GM12878 (cell line): ENCODE results near the gene EHD2. TPM values are rescaled to one million over a fixed set of nuclear protein-coding genes. Genes with fewer than 3 reads are reported as not detected.

Experiments used
- ATAC-seq: fragments of 200-7000 bp; cut with Tn5 transposase; 3 replicates; pipeline ENCODE4 v1.9.1; 2020; ENCODE audit warnings: mild to moderate bottlenecking, moderate library complexity
- BruUV-seq: library from RNA; stranded (reverse); fragments of 400-500 nt; replicated peaks from 2 replicates; lab custom pipeline; 2021; lab: Mats Ljungman, UMichigan
- CTCF ChIA-PET: fragments of 300-600 bp; sonication (Branson Sonifier 250); formaldehyde crosslinking; extraction: SDS; loops from one replicate; lab custom pipeline; 2021; ENCODE audit warnings: inconsistent platforms; lab: Yijun Ruan, JAX
- POLR2A ChIA-PET: fragments of 350-600 bp; formaldehyde crosslinking; extraction: SDS; loops from one replicate; lab custom pipeline; 2021; ENCODE audit warnings: inconsistent platforms; lab: Charles Lee
- RAD21 ChIA-PET: fragments of 300-600 bp; sonication (Branson Sonifier 250); formaldehyde crosslinking; loops from one replicate; lab custom pipeline; 2023; ENCODE audit warnings: antibody characterized with exemption; ENCODE audit not compliant: unreplicated experiment; lab: Charles Lee
- SMC1A ChIA-PET: fragments of 300-600 bp; sonication (Branson Sonifier 250); formaldehyde crosslinking; loops from one replicate; lab custom pipeline; 2023; ENCODE audit not compliant: unreplicated experiment, uncharacterized antibody; lab: Charles Lee
- DNase-seq: peaks from one replicate; pipeline ENCODE4 v3.0.0-alpha.2; 2011; ENCODE audit warnings: low read depth, low spot score
- FAIRE-seq: peaks from 3 replicates; lab custom pipeline; 2011; peaks lifted over from hg19 to GRCh38; lab: Jason Lieb, UNC
- H2AFZ ChIP-seq: 2 replicates; pipeline ENCODE4 v1.6.0; 2011; ENCODE audit warnings: low read depth, low read length, control low read depth; ENCODE audit not compliant: control insufficient read depth
- H3K27ac ChIP-seq: 2 replicates; pipeline ENCODE4 v1.5.1; 2011; ENCODE audit warnings: control low read depth; ENCODE audit not compliant: control insufficient read depth, insufficient read depth
- H3K27me3 ChIP-seq, 2 experiments: replicated peaks in 1 of 2; 2 replicates each; pipeline versions ENCODE4 v1.6.0 to v1.6.1; 2011; ENCODE audit warnings: low read length in 1 of 2; ENCODE audit not compliant: control insufficient read depth in 2 of 2, insufficient read depth in 2 of 2
- H3K36me3 ChIP-seq, 2 experiments: 2 replicates each; pipeline ENCODE4 v1.5.1; 2011; ENCODE audit warnings: low read length in 1 of 2; ENCODE audit not compliant: control insufficient read depth in 2 of 2, insufficient read depth in 2 of 2
- H3K4me1 ChIP-seq: 2 replicates; pipeline ENCODE4 v1.6.1; 2011; ENCODE audit warnings: mild to moderate bottlenecking, low read length, moderate library complexity, mixed read lengths; ENCODE audit not compliant: control insufficient read depth, insufficient read depth
- H3K4me2 ChIP-seq: 2 replicates; pipeline ENCODE4 v1.6.0; 2011; ENCODE audit warnings: control low read depth; ENCODE audit not compliant: control insufficient read depth, insufficient read depth
- H3K4me3 ChIP-seq: fragments of 200-600 bp; sonication (generic); 2 replicates; pipeline ENCODE4 v1.5.1; 2016
- H3K79me2 ChIP-seq: 2 replicates; pipeline ENCODE4 v1.6.0; 2011; ENCODE audit warnings: low read length; ENCODE audit not compliant: control insufficient read depth, insufficient read depth
- H3K9ac ChIP-seq: 2 replicates; pipeline ENCODE4 v1.8.0; 2011; ENCODE audit warnings: low read length, control low read depth, mixed read lengths; ENCODE audit not compliant: control insufficient read depth, insufficient read depth
- H3K9me3 ChIP-seq: replicated peaks from 3 replicates; pipeline ENCODE4 v1.5.1; 2011; ENCODE audit warnings: mild to moderate bottlenecking, low read length; ENCODE audit not compliant: control insufficient read depth, insufficient read depth
- H4K20me1 ChIP-seq: 2 replicates; pipeline ENCODE4 v1.6.0; 2011; ENCODE audit not compliant: control insufficient read depth, insufficient read depth
- ATF2 ChIP-seq: IDR thresholded peaks from 2 replicates; pipeline ENCODE4 v1.6.1; 2012; ENCODE audit warnings: low read length, inconsistent platforms
- CBFB ChIP-seq: IDR thresholded peaks from 2 replicates; pipeline ENCODE4 v1.6.1; 2016; ENCODE audit warnings: antibody characterized with exemption, low read depth
- E2F8 ChIP-seq: fragments of 450-650 bp; IDR thresholded peaks from 2 replicates; pipeline ENCODE4 v1.6.1; 2018; ENCODE audit warnings: mild to moderate bottlenecking, low read depth, moderate library complexity; ENCODE audit not compliant: partially characterized antibody
- MXI1 ChIP-seq: fragments of 150-350 bp; IDR thresholded peaks from 2 replicates; pipeline ENCODE4 v1.6.1; 2011; ENCODE audit warnings: low read depth, mild to moderate bottlenecking, inconsistent platforms, low read length, improper control_type of control experiment
- NFXL1 ChIP-seq: fragments of 450-650 bp; IDR thresholded peaks from 2 replicates; pipeline ENCODE4 v1.6.1; 2017; ENCODE audit warnings: antibody characterized with exemption, mild to moderate bottlenecking, borderline replicate concordance
- PBX3 ChIP-seq: IDR thresholded peaks from 2 replicates; pipeline ENCODE4 v1.6.1; 2011; ENCODE audit warnings: mild to moderate bottlenecking, low read depth, low read length, moderate library complexity; ENCODE audit not compliant: insufficient replicate concordance
- POLR2AphosphoS5 ChIP-seq: IDR thresholded peaks from 2 replicates; pipeline ENCODE4 v1.6.1; 2011; ENCODE audit warnings: mild to moderate bottlenecking, low read length, inconsistent platforms
- SMAD5 ChIP-seq: IDR thresholded peaks from 2 replicates; pipeline ENCODE4 v1.6.1; 2016; ENCODE audit warnings: antibody characterized with exemption, low read depth
- SP1 ChIP-seq: IDR thresholded peaks from one replicate; pipeline ENCODE4 v1.6.1; 2011; ENCODE audit warnings: low read depth, low read length
- ZNF622 ChIP-seq: fragments of 450-650 bp; IDR thresholded peaks from 2 replicates; pipeline ENCODE4 v1.6.1; 2017; ENCODE audit warnings: mild to moderate bottlenecking, inconsistent platforms
- ZNF687 ChIP-seq: fragments of 450-650 bp; IDR thresholded peaks from 2 replicates; pipeline ENCODE4 v1.6.1; 2017; ENCODE audit warnings: mild to moderate bottlenecking, moderate library complexity
- WGBS: methylation state at CpG from one replicate; pipeline ENCODE4 v1.1.6; 2016; ENCODE audit warnings: low lambda C conversion rate; ENCODE audit not compliant: insufficient replicate concordance, insufficient coverage; ENCODE audit errors: missing lambda C conversion rate; 5-methylcytosine and 5-hydroxymethylcytosine counted together
- in situ Hi-C: fragments of 300-500 bp; cut with MboI; formaldehyde crosslinking; loops from 9 replicates; pipeline ENCODE4 v1.14.3; 2018; ENCODE audit warnings: mixed read lengths
- intact Hi-C: fragments of 100-400 bp; cut with micrococcal nuclease; formaldehyde crosslinking; loops from one replicate; pipeline ENCODE4 v1.14.2; 2022; ENCODE audit not compliant: unreplicated experiment
- polyA plus RNA-seq, 11 experiments: library from polyadenylated mRNA; depleted of rRNA in 4 of 11; unstranded in 6 of 11; stranded (reverse) in 5 of 11; fragments of >200 nt; fragmentation: Nextera tagmentation in 4 of 11; fragmentation: Illumina TruSeq in 1 of 11; extraction: Ambion mirVana in 4 of 11; extraction: Trizol in 1 of 11; gene quantifications; 1 replicate in 1 of 11; 2 replicates in 10 of 11; pipeline versions ENCODE4 v1.2.1 to v1.2.3, GENCODE V29; 2011 to 2016; ENCODE audit warnings: inconsistent platforms in 2 of 11, missing spikeins in 2 of 11, low read depth in 1 of 11
- total RNA-seq, 4 experiments: library from RNA; depleted of rRNA in 3 of 4; stranded (reverse); fragments of >200 nt in 3 of 4; fragmentation: Illumina TruSeq in 1 of 4; extraction: Trizol in 1 of 4; gene quantifications; 2 replicates each; pipeline versions ENCODE4 v1.2.1 to v1.2.3, GENCODE V29; 2013 to 2021

Gene EHD2
- total and polyA plus RNA-seq, 10 of the 15 experiments (the other 5 are each of a cell fraction or from before 2014, with no cell fraction given): 0.12 to 0.24 (median 0.23) TPM; not detected in 7

GRCh38 chr19:47781590-47782262 lies 68.5 kb downstream of the EHD2 start:
- H3K4me2 ChIP-seq: no peak overlapping the region
- TF ChIP-seq MXI1 (no peak), ATF2 (no peak), SP1 (no peak), E2F8 (no peak), CBFB (no peak), SMAD5 (no peak), NFXL1 (no peak), PBX3 (no peak), ZNF622 (no peak), POLR2AphosphoS5 (no peak), ZNF687 (no peak)

More at GRCh38 chr19:47781590-47782262, 68.5 kb downstream of the EHD2 start:
- intact Hi-C loops: no loop called here
- in situ Hi-C loops: no loop called here
- Histone ChIP-seq H2AFZ (no peak overlapping the region), H3K27ac (no peak overlapping the region), H3K4me1 (peaks cover 6% of the 10 kb centered on the region), H3K27me3 (no peaks in the 10 kb centered on the region), H3K9ac (no peak overlapping the region), H3K4me3 (no peak overlapping the region), H4K20me1 (no peaks in the 10 kb centered on the region), H3K79me2 (peaks cover 18% of the 10 kb centered on the region), H3K36me3 (no peaks in the 10 kb centered on the region; a peak in 1 of 4 replicates), H3K9me3 (no peaks in the 10 kb centered on the region)
- RAD21 ChIA-PET: no interaction called here
- WGBS: 93% methylated on average over 9 of the region's 9 CpGs
- CTCF ChIA-PET: interaction anchor here (0.5 to 1.4 kb wide), 4 partner anchors 9 to 488 kb away, joined by 3 read pairs; no protein-coding TSS in a partner anchor
- BruUV-seq: no TSS peak
- POLR2A ChIA-PET: no interaction called here
- ATAC-seq: no peak
- SMC1A ChIA-PET: no interaction called here
- no peak for DNase-seq
- no peak for FAIRE-seq
